ENCODE data around the gene FIG4.

Gene FIG4

GRCh38 chr6:109695468-109695867 is 4.4 kb downstream of the FIG4 start:
- Histone ChIP-seq H3K4me3 (ENCODE audit: low read depth, low read length) (no peak overlapping the region), H3K36me3 (replicated peaks) (no peaks in the 10 kb centered on the region), H3K27me3 (replicated peaks) (no peaks in the 10 kb centered on the region), H3K27ac (no peak overlapping the region)
- in situ Hi-C loops (cut with HindIII; ENCODE audit: low pct_ligation_motif_present, low sequenced_read_pairs) = no loop called here
- TF ChIP-seq, protein P1, sequence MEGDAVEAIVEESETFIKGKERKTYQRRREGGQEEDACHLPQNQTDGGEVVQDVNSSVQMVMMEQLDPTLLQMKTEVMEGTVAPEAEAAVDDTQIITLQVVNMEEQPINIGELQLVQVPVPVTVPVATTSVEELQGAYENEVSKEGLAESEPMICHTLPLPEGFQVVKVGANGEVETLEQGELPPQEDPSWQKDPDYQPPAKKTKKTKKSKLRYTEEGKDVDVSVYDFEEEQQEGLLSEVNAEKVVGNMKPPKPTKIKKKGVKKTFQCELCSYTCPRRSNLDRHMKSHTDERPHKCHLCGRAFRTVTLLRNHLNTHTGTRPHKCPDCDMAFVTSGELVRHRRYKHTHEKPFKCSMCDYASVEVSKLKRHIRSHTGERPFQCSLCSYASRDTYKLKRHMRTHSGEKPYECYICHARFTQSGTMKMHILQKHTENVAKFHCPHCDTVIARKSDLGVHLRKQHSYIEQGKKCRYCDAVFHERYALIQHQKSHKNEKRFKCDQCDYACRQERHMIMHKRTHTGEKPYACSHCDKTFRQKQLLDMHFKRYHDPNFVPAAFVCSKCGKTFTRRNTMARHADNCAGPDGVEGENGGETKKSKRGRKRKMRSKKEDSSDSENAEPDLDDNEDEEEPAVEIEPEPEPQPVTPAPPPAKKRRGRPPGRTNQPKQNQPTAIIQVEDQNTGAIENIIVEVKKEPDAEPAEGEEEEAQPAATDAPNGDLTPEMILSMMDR (IDR thresholded peaks at IDR 0.05; ENCODE audit: low read depth, low read length, missing control alignments) = peak; percentile 33
- DNase-seq = peak; percentile 38

DNA sequence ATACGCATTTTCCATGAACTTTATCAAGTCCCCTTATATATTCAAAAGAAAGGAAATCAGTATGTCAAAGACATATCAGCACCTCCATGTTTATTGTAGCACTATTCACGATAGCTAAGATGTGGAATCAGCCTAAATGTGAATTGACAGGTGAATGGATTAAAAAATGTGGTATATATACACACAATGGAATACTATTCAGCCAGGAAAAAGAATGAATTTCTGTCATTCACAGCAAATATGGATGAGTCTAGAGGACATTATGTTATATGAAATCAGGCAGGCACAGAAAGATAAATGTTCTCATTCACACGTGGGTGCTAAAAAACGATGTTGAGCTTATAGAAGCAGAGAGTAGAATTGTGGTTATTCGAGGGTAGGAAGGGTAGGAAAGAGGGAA is 5.3 kb downstream of the FIG4 start:
- TF ChIP-seq, protein P1 (IDR thresholded peaks at IDR 0.05; ENCODE audit: low read depth, low read length, missing control alignments) = no peak
- H3K4me3 ChIP-seq (ENCODE audit: low read depth, low read length) = no peak overlapping the region
- in situ Hi-C loops (cut with HindIII; ENCODE audit: low pct_ligation_motif_present, low sequenced_read_pairs) = no loop called here

DNA sequence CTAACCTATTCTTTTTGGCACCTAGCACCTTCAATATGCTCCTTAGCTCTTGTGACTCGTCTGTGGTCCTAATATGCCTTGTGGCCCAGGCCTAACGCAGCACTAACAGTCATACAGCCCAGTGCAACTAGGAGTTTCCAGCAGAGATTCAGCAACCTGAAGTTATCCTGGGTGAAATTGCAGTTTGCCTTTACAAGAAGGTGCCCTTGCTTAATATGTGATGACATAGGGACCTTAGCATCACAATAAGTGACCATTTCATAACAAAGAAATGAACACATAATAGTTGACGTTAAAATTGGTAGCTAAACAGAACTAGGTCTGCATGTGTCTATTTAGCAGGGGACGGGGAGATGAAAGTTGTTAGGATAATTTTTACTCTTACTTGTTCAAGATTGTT is 10.1 kb downstream of the FIG4 start:
- TF ChIP-seq, protein P1 (IDR thresholded peaks at IDR 0.05; ENCODE audit: low read depth, low read length, missing control alignments) = no peak
- H3K27ac ChIP-seq = no peak overlapping the region
- no peaks in the 10 kb centered on the region for H3K36me3 ChIP-seq (replicated peaks)
- no peak overlapping the region for H3K4me3 ChIP-seq (ENCODE audit: low read depth, low read length)
- H3K27me3 ChIP-seq (replicated peaks) = no peaks in the 10 kb centered on the region
- no peak for DNase-seq
- in situ Hi-C loops (cut with HindIII; ENCODE audit: low pct_ligation_motif_present, low sequenced_read_pairs) = no loop called here

More for the DNA sequence above, 5.3 kb downstream of the FIG4 start:
- DNase-seq = no peak
- H3K27me3 ChIP-seq (replicated peaks) = no peaks in the 10 kb centered on the region
- H3K27ac ChIP-seq = no peak overlapping the region
- no peaks in the 10 kb centered on the region for H3K36me3 ChIP-seq (replicated peaks)

DNA sequence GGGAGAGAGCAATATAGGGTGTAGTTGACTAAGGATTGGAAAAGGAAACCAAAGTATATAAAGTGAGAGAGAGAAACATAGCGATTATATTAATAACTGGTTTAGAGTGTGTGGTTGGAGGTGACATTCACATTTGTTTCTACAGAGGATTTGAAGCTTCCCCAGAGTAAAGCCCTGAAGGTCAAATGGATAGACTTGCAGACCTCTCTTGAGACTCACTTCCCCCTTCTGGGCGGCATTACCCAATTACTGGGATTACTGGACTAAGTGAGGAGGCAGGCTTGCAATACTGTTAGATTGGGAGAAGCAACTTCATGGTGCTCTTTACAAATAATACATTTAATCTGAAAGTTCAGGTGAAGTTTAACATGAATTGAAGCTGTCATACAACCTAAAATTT is 10.7 kb downstream of the FIG4 start:
- in situ Hi-C loops (cut with HindIII; ENCODE audit: low pct_ligation_motif_present, low sequenced_read_pairs) = no loop called here
- TF ChIP-seq, protein P1 (IDR thresholded peaks at IDR 0.05; ENCODE audit: low read depth, low read length, missing control alignments) = no peak
- Histone ChIP-seq H3K36me3 (replicated peaks) (no peaks in the 10 kb centered on the region), H3K27me3 (replicated peaks) (no peaks in the 10 kb centered on the region), H3K4me3 (ENCODE audit: low read depth, low read length) (no peak overlapping the region), H3K27ac (no peak overlapping the region)
- no peak for DNase-seq

DNA sequence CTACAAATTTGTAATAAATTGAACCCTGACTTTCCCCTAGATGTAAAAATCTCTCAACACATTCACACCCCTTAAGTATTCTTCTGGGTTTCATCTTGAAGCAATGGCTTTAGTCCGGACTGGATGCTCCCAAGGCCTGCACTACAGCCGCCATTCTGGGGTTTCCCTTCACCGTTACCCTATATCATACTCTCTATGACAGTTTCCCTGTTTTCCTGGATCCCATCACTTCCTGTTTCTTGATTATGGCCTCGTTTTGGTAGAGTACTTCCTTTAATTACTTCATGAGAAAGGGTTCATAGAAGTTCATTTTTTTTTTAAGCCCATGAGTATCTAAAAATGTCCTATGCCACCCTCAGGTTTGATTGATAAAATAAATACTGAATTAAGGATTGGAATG is 11.7 kb downstream of the FIG4 start:
- in situ Hi-C loops (cut with HindIII; ENCODE audit: low pct_ligation_motif_present, low sequenced_read_pairs) = no loop called here
- Histone ChIP-seq H3K27me3 (replicated peaks) (no peaks in the 10 kb centered on the region), H3K27ac (no peak overlapping the region), H3K36me3 (replicated peaks) (no peaks in the 10 kb centered on the region), H3K4me3 (ENCODE audit: low read depth, low read length) (no peak overlapping the region)
- DNase-seq = no peak
- TF ChIP-seq, protein P1 (IDR thresholded peaks at IDR 0.05; ENCODE audit: low read depth, low read length, missing control alignments) = no peak

DNA sequence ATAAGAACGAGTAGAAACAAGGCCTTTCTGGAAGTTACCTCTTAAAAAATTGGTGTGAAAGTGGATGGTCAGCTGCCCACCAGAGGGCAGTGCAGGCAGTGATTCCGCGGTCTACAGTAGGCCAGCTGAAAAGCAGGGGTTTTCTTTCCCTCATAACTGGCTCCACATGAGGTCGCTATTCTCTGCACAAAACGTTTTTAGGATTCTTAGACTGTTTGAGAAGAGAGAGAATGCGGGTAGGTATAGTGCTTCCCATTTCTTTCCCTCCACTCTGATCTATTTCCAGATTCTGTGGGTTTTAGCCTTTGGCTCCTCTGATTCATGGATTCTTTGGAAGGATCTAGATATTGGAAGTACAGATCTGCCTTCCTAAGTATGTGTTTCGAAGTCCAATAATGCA is 14.2 kb downstream of the FIG4 start:
- TF ChIP-seq, protein P1 (IDR thresholded peaks at IDR 0.05; ENCODE audit: low read depth, low read length, missing control alignments) = peak; percentile 98
- Histone ChIP-seq H3K27me3 (replicated peaks) (no peaks in the 10 kb centered on the region), H3K36me3 (replicated peaks) (no peaks in the 10 kb centered on the region), H3K4me3 (ENCODE audit: low read depth, low read length) (no peak overlapping the region), H3K27ac (no peak overlapping the region)
- peak; percentile 84 for DNase-seq
- in situ Hi-C loops (cut with HindIII; ENCODE audit: low pct_ligation_motif_present, low sequenced_read_pairs) = no loop called here
